BE2C (cell line): ENCODE data around the gene DLG2.

ENCODE experiments used
- DNase-seq: peaks from one replicate; pipeline ENCODE4 v3.0.0-alpha.2; 2020
- H3K27me3 ChIP-seq: fragments of 250-450 bp; sonication (Bioruptor Pico); 2 replicates; pipeline ENCODE4 v1.5.1; 2020; ENCODE audit warnings: mild to moderate bottlenecking
- H3K36me3 ChIP-seq: fragments of 250-450 bp; sonication (Bioruptor Pico); 2 replicates; pipeline ENCODE4 v1.5.1; 2020; ENCODE audit warnings: mild to moderate bottlenecking
- H3K4me1 ChIP-seq: fragments of 250-450 bp; sonication (Bioruptor Pico); 2 replicates; pipeline ENCODE4 v1.5.1; 2020
- H3K4me3 ChIP-seq: 2 replicates; pipeline ENCODE4 v1.5.1; 2011; ENCODE audit warnings: low read depth, low read length
- H3K9me3 ChIP-seq: fragments of 250-450 bp; sonication (Bioruptor Pico); 2 replicates; pipeline ENCODE4 v1.5.1; 2020
- CTCF ChIP-seq: IDR thresholded peaks from 2 replicates; pipeline ENCODE4 v1.5.1; 2012; ENCODE audit warnings: mild to moderate bottlenecking, low read depth, low read length

The DLG2 gene

GRCh38 chr11:84137505-84137904, 1489.6 kb downstream of the DLG2 start:
- TF ChIP-seq CTCF: no peak
- no peaks in the 10 kb centered on the region for H3K36me3 ChIP-seq
- no peak for DNase-seq
- H3K4me1 ChIP-seq: peaks cover 10% of the 10 kb centered on the region; the same call in 1 of the 2 replicates
- no peaks in the 10 kb centered on the region for H3K27me3 ChIP-seq
- no peaks in the 10 kb centered on the region for H3K9me3 ChIP-seq
- no peak overlapping the region for H3K4me3 ChIP-seq

GRCh38 chr11:84136926-84137325, 1490.2 kb downstream of the DLG2 start:
- H3K4me3 ChIP-seq: no peak overlapping the region
- no peak for TF ChIP-seq CTCF
- H3K4me1 ChIP-seq: peaks cover 10% of the 10 kb centered on the region; the same call in 1 of the 2 replicates
- no peaks in the 10 kb centered on the region for H3K27me3 ChIP-seq
- no peaks in the 10 kb centered on the region for H3K9me3 ChIP-seq
- no peak for DNase-seq
- no peaks in the 10 kb centered on the region for H3K36me3 ChIP-seq

- H3K4me1 ChIP-seq: peaks cover 9% of the 10 kb centered on the region
- H3K36me3 ChIP-seq: no peaks in the 10 kb centered on the region
- no peak overlapping the region for H3K4me3 ChIP-seq
- no peaks in the 10 kb centered on the region for H3K27me3 ChIP-seq
- no peak for TF ChIP-seq CTCF
- no peaks in the 10 kb centered on the region for H3K9me3 ChIP-seq
- no peak for DNase-seq
Measured at GRCh38 chr11:84130646-84131427, 1496.3 kb downstream of the DLG2 start.

- Histone ChIP-seq H3K27me3 (no peaks in the 10 kb centered on the region), H3K9me3 (no peaks in the 10 kb centered on the region), H3K4me3 (no peak overlapping the region), H3K4me1 (peaks cover 9% of the 10 kb centered on the region), H3K36me3 (no peaks in the 10 kb centered on the region)
- no peak for DNase-seq
- no peak for TF ChIP-seq CTCF
Measured at GRCh38 chr11:84129961-84130576, 1497.1 kb downstream of the DLG2 start.

- Histone ChIP-seq H3K36me3 (no peaks in the 10 kb centered on the region), H3K4me1 (peaks cover 9% of the 10 kb centered on the region), H3K27me3 (no peaks in the 10 kb centered on the region), H3K4me3 (no peak overlapping the region), H3K9me3 (no peaks in the 10 kb centered on the region)
- TF ChIP-seq CTCF: no peak
- DNase-seq: no peak
Measured at GRCh38 chr11:84128840-84129239, 1498.3 kb downstream of the DLG2 start.

- no peaks in the 10 kb centered on the region for H3K27me3 ChIP-seq
- peaks cover 5% of the 10 kb centered on the region; the same call in 1 of the 2 replicates for H3K4me1 ChIP-seq
- H3K4me3 ChIP-seq: no peak overlapping the region
- no peaks in the 10 kb centered on the region for H3K9me3 ChIP-seq
- no peak for TF ChIP-seq CTCF
- no peaks in the 10 kb centered on the region for H3K36me3 ChIP-seq
- DNase-seq: no peak
Measured at GRCh38 chr11:84117394-84117793, 1509.8 kb downstream of the DLG2 start.
